GOT3 (cell line): ENCODE data around the gene UGT1A10.
"Not testable (repeated sequence)": the region's sequence is repeated elsewhere in the genome, so short reads cannot be mapped to it uniquely, and the experiment has no call there.

Source experiments
- DNase-seq: peaks from one replicate; lab custom pipeline; 2025; ENCODE audit warnings: mixed read lengths; lab: John Stamatoyannopoulos, UW

Gene UGT1A10

DNA sequence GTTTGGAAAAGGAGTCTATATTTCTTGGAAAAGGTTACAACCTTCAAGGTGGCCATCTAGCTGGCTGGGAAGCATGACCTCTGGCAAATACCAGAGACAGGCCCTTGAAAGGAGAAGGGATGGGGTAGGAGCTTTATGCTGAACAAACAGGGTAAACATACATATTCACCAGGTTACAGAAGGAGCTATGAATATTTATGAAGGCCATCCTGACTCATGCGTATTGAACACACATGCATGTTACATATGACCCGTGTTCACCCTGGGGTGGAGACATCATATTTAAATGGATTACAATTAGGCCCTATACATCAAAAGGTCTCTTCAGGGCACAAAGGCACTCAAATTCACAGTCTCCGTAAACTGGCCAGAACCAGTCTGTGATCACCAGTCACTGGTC is 19.7 kb downstream of the UGT1A10 start:
- not testable (repeated sequence) for DNase-seq

GRCh38 chr2:233656443-233656842 is 20.2 kb downstream of the UGT1A10 start:
- DNase-seq = no peak

DNA sequence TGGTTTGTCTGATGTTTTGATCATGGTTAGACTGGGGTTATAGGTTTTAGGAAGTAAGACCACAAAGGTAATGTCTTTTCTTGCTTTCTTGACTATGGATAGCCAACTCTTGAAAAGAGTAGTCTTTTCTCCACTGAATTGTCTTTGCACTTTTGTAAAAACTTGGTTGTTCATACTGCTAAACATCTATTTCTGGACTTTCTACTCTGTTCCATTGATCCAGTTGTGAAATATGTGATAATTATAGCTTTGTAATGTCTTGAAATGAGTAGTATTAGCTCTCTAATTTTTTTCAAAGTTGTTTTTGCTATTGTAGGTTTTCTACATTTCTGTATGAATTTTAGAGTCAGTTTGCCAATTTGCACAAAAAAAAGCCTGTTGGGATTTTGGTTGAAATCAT is 22.4 kb downstream of the UGT1A10 start:
- DNase-seq = no peak

DNA sequence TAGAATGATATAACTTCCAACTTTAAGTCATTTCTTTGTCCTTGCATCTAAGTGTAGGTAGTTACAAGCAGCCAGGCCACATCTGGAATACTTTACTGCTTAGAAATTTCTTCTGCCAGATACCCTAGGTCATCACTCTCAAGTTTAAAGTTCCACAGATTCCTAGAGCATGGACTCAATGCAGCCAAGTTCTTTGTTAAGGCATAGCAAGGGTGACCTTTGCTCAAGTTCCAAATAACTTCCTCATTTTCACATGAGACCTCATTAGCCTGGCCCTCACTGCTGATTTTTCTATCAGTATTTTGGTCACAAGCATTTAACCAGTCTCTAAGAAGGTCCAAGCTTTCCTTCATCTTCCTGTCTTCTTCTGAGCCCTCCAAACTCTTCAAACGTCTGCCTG is 27.7 kb downstream of the UGT1A10 start:
- DNase-seq = no peak

GRCh38 chr2:233668605-233669260 is 32.5 kb downstream of the UGT1A10 start:
- DNase-seq = no peak

DNA sequence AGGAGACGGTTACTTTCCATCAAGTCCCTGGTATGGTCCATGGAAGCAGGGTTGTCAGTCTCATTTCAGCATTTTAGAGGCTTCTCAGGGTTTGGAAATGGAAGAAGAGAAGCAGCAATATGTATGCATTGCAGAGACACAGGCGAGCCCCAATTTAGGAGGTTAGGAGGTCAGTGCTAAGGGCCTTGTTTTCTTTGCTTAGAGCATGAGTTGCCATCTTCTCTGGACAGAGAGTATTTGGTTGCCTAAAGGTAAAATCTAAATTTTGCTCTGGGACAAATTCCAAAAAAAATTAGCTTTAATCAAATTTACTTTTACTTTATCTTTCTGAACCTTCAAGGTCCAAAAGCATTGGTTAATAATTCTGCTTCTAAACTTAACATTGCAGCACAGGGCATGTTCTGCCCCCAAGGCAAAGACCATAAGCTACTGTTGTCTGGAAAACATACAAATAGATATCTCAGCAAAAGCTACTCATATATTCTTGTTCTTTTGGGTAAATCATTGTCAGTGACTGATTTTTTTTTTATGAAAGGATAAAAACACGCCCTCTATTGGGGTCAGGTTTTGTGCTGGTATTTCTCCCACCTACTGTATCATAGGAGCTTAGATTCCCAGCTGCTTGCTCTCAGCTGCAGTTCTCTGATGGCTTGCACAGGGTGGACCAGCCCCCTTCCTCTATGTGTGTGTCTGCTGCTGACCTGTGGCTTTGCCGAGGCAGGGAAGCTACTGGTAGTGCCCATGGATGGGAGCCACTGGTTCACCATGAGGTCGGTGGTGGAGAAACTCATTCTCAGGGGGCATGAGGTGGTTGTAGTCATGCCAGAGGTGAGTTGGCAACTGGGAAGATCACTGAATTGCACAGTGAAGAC is 35.3 kb downstream of the UGT1A10 start, which contains the start of gene UGT1A9:
Gene UGT1A9, plus strand, starts transcription at position 609 of the 872 bp plus-strand sequence. Its CDS starts 37 bp downstream, at position 646.
- no peak for DNase-seq

GRCh38 chr2:233672886-233673285 is 36.6 kb downstream of the UGT1A10 start:
- no peak for DNase-seq

GRCh38 chr2:233673896-233674295 is 37.6 kb downstream of the UGT1A10 start:
- no peak for DNase-seq

DNA sequence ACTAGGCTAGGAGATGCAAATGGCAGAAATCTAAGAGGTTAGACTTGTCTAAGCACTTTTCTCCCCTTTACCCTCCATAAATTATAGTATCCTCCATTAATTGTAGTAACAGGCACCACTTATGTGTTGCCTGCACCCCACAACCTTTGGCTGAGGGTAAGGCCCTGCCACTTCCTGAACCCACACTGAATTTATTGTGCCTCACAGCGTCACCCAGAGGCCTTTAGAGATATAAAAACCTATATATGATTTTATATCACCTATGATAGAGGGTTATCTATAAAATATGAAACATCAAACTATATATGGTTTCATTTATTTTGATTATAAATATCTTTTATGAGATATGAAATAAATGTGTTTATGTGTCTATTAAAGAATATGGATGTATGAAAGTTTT is 38.1 kb downstream of the UGT1A10 start:
- DNase-seq = no peak

DNA sequence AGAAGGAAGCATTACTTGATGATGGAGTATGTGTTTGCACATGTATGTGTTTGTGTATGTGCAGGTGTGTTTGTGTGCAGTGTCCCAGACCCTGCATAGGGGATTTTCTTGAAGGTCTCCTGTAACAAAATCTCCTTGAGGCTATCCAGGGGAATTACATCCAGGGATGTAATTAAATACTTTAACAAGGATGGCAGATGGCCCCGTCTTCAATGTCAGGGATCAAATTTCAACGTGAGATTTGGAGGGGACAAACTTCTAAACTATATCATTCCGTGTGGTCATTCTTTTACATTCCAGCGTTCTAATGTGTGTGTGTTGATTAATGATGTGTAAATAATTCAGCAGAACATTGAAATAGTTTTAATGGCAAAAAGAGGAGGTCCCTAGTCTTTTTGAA is 38.7 kb downstream of the UGT1A10 start:
- DNase-seq = no peak

DNA sequence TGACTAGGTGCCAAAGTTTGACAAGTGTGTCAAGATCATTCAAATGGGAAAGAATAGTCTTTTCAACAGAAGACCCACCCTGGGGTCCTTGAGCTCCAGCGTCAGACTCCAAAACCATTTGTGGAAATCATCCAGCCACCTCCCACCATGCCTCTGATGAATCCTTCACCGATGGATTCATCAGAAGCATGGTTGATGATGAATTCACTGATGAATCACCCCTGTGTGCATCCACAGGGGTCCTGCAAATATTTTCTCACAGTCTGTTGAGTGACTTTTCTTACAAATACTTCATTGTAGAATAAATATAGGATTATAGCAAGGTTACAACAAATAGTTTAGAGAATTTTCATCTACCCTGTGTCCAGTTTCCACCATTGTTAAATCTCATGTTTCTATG is 39.8 kb downstream of the UGT1A10 start:
- DNase-seq = no peak

GRCh38 chr2:233679196-233679595 is 42.9 kb downstream of the UGT1A10 start:
- DNase-seq = no peak

- no peak for DNase-seq
These were observed 44.3 kb downstream of the UGT1A10 start for GRCh38 chr2:233680361-233681045.

DNA sequence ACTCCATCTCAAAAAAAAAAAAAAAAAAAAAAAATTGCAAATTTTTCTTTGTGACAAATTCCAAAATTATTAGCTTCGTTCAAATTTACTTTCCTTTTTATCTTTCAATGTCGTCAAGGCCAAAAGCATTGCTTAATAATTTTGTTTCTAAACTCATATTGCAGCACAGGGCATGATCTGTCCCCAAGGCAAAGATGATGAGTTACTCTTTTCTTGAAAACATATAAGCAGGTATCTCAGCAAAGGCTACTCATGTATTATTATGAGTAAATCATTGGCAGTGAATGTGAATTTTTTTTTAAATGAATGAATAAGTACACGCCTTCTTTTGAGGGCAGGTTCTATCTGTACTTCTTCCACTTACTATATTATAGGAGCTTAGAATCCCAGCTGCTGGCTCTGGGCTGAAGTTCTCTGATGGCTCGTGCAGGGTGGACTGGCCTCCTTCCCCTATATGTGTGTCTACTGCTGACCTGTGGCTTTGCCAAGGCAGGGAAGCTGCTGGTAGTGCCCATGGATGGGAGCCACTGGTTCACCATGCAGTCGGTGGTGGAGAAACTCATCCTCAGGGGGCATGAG is 45.4 kb downstream of the UGT1A10 start, which contains the start of gene UGT1A7:
Gene UGT1A7, plus strand, starts transcription at position 381 of the 579 bp plus-strand sequence. Its CDS starts 37 bp downstream, at position 418.
- DNase-seq = no peak

DNA sequence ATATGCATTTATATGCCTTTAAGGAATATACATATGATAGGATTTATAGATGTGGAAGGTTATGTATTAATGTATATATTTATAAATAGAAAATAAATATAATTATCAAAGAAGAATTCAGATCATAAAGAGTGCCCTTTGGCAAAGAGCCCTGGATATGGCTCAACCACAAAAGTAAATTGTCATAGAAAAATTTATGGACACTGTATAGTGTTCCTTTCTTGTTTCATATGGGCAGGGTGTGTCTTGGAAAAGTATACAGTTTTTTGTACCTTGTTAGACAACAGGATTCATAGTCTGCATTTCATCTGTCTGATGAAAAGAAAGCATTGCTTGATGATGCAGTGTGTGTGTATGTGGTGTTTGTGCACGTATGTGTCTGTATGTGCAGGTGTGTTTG is 48.4 kb downstream of the UGT1A10 start:
- DNase-seq = no peak

GRCh38 chr2:233686928-233687327 is 50.7 kb downstream of the UGT1A10 start:
- no peak for DNase-seq

- no peak for DNase-seq
These were observed 52.1 kb downstream of the UGT1A10 start for GRCh38 chr2:233688341-233688740.

GRCh38 chr2:233689031-233689430 is 52.8 kb downstream of the UGT1A10 start:
- DNase-seq = no peak

- DNase-seq = no peak
These were observed 53.3 kb downstream of the UGT1A10 start for GRCh38 chr2:233689501-233689900.

GRCh38 chr2:233690444-233690843 is 54.2 kb downstream of the UGT1A10 start:
- no peak for DNase-seq

DNA sequence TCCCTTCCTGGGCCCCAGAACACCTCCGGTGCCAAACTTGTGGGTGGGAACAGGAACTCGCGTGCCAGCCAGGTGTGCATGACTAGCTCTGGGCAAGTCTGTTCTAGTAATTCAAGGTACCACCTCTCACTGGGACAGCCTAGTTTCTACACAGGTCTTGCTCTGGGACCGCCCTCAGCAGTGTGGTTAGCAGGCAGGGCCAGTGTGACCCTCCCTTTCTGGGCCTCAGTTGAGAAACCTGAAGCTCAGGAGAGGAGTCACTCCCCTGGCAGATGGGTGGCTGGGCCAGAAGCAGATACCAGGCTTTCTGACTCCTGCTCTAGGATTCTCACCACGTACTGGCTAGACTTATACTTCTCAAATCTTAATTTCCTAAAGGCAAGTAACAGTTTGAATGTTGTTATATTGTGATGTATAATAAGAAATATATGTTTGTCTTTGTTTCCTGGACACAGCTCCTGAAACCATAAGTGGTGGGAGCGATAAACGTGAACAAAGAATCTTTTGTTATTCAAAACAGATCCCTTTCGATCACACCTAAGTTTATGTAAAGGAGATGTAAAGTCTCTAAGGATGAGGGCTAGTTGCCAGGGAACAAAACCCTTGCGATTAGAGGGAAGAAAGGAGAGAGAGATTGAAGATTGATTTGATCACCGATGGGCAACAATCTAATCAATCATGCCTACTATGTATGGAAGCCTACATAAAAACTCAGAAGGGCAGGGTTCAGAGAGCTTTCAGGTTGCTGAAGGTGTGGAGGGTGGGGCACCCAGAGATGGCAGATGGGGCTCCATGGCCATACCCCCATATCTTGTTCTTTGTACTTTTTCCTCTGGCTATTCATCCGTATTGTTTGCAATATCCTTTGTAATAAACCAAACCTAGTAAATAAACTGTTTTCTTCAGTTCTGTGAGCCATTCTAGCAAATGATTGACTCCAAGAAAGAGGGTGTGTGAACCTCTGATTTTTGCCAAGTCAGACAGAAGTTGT is 55.5 kb downstream of the UGT1A10 start:
- no peak for DNase-seq
